A549 (cell line): ENCODE measurements around the gene ELOVL2. TPM values are rescaled to one million over a fixed set of nuclear protein-coding genes. Genes with fewer than 3 reads are reported as not detected.
"Not testable (repeated sequence)": the region's sequence is repeated elsewhere in the genome, so short reads cannot be mapped to it uniquely, and the experiment has no call there.

ENCODE experiments used
- ATAC-seq, 2 experiments: fragments of 200-7000 bp in 1 of 2; fragments of >200 bp in 1 of 2; cut with Nextera tagmentation in 1 of 2; cut with Tn5 transposase in 1 of 2; 3 replicates each; pipeline versions ENCODE4 v1.8.0 to v1.9.1; 2018 to 2020; ENCODE audit warnings: mild to moderate bottlenecking in 1 of 2, moderate library complexity in 1 of 2
- CTCF ChIA-PET: fragments of 300-600 bp; sonication (Branson Sonifier 250); formaldehyde crosslinking; extraction: SDS; loops from one replicate; lab custom pipeline; 2021; ENCODE audit warnings: antibody characterized with exemption, inconsistent platforms; lab: Yijun Ruan, JAX
- POLR2A ChIA-PET: fragments of 350-600 bp; formaldehyde crosslinking; extraction: SDS; loops from one replicate; lab custom pipeline; 2021; ENCODE audit warnings: antibody characterized with exemption, inconsistent platforms; lab: Yijun Ruan, JAX
- DNase-seq, 2 experiments: peaks; one replicate each; pipeline versions ENCODE4 v3.0.0 to v3.0.0-alpha.2; 2011 to 2016; ENCODE audit warnings: low read depth in 1 of 2, low spot score in 1 of 2
- FAIRE-seq: peaks from 2 replicates; lab custom pipeline; 2011; peaks lifted over from hg19 to GRCh38; lab: Jason Lieb, UNC
- H3K27ac ChIP-seq, 2 experiments: fragments of >200 bp; sonication (Bioruptor Twin); formaldehyde crosslinking; 3 replicates each; pipeline ENCODE4 v1.5.1; 2016 to 2017
- H3K4me1 ChIP-seq: fragments of >200 bp; sonication (Bioruptor Twin); formaldehyde crosslinking; 3 replicates; pipeline ENCODE4 v1.6.1; 2016
- H3K4me2 ChIP-seq: fragments of >200 bp; sonication (Bioruptor Twin); formaldehyde crosslinking; 3 replicates; pipeline ENCODE4 v1.6.1; 2016
- H3K4me3 ChIP-seq: fragments of >200 bp; sonication (Bioruptor Twin); formaldehyde crosslinking; 3 replicates; pipeline ENCODE4 v1.5.1; 2016
- H3K9me3 ChIP-seq: fragments of >200 bp; sonication (Bioruptor Twin); formaldehyde crosslinking; 3 replicates; pipeline ENCODE4 v1.6.1; 2016
- ATOH8 ChIP-seq: fragments of 250-450 bp; sonication (Bioruptor Pico); IDR thresholded peaks from 2 replicates; pipeline ENCODE4 v1.5.0; 2020; ENCODE audit warnings: low read depth, mild to moderate bottlenecking, moderate library complexity
- BHLHE40 ChIP-seq: IDR thresholded peaks from 2 replicates; pipeline ENCODE4 v1.6.1; 2012; ENCODE audit warnings: low read depth, low read length, inconsistent platforms
- CEBPB ChIP-seq, 2 experiments: fragments of >200 bp in 1 of 2; sonication (Bioruptor Twin) in 1 of 2; formaldehyde crosslinking in 1 of 2; IDR thresholded peaks; 2 replicates each; pipeline ENCODE4 v1.6.1; 2012 to 2016
- EHMT2 ChIP-seq: fragments of 200-600 bp; sonication (generic); IDR thresholded peaks from 2 replicates; pipeline ENCODE4 v1.6.1; 2016; ENCODE audit warnings: antibody characterized with exemption, low read depth, mild to moderate bottlenecking, moderate library complexity
- ELK1 ChIP-seq: fragments of 150-350 bp; IDR thresholded peaks from 2 replicates; pipeline ENCODE4 v1.6.1; 2014; ENCODE audit warnings: low read depth, mild to moderate bottlenecking, low read length
- FOSL2 ChIP-seq, 2 experiments: fragments of 450-650 bp in 1 of 2; fragments of >200 bp in 1 of 2; sonication (Bioruptor Twin) in 1 of 2; formaldehyde crosslinking; IDR thresholded peaks; 2 replicates each; pipeline versions ENCODE4 v1.5.0 to v1.6.1; 2016 to 2020; ENCODE audit warnings: mild to moderate bottlenecking in 1 of 2, moderate library complexity in 1 of 2
- HEYL ChIP-seq: fragments of 250-450 bp; sonication (Bioruptor Pico); IDR thresholded peaks from 2 replicates; pipeline ENCODE4 v1.8.0; 2021; ENCODE audit warnings: mild to moderate bottlenecking, moderate library complexity
- HMGXB4 ChIP-seq: fragments of 250-450 bp; sonication (Bioruptor Pico); IDR thresholded peaks from 2 replicates; pipeline ENCODE4 v1.5.0; 2021; ENCODE audit warnings: mild to moderate bottlenecking, moderate library complexity, borderline replicate concordance
- HOXA7 ChIP-seq: fragments of 250-450 bp; sonication (Bioruptor Pico); IDR thresholded peaks from 2 replicates; pipeline ENCODE4 v1.5.0; 2020; ENCODE audit warnings: mild to moderate bottlenecking, moderate library complexity
- HOXB5 ChIP-seq: fragments of 250-450 bp; sonication (Bioruptor Pico); IDR thresholded peaks from 2 replicates; pipeline ENCODE4 v1.5.0; 2020; ENCODE audit warnings: mild to moderate bottlenecking, moderate library complexity
- JUN ChIP-seq, 2 experiments: fragments of >200 bp; sonication (Bioruptor Twin); formaldehyde crosslinking; IDR thresholded peaks; 2 replicates in 1 of 2; 3 replicates in 1 of 2; pipeline ENCODE4 v1.6.1; 2016 to 2017
- JUNB ChIP-seq: fragments of >200 bp; sonication (Bioruptor Twin); formaldehyde crosslinking; IDR thresholded peaks from 2 replicates; pipeline ENCODE4 v1.6.1; 2016
- KDM1A ChIP-seq: fragments of 200-600 bp; sonication (generic); IDR thresholded peaks from 2 replicates; pipeline ENCODE4 v1.6.1; 2016; ENCODE audit warnings: low read depth, mild to moderate bottlenecking
- KDM5A ChIP-seq: fragments of 200-600 bp; sonication (generic); IDR thresholded peaks from 2 replicates; pipeline ENCODE4 v1.6.1; 2016; ENCODE audit warnings: antibody characterized with exemption, mild to moderate bottlenecking
- NR3C1 ChIP-seq: fragments of >200 bp; sonication (Bioruptor Twin); formaldehyde crosslinking; IDR thresholded peaks from 3 replicates; pipeline ENCODE4 v1.6.1; 2017
- PBX3 ChIP-seq: IDR thresholded peaks from 2 replicates; pipeline ENCODE4 v1.6.1; 2012
- PHF8 ChIP-seq: fragments of 200-600 bp; sonication (generic); IDR thresholded peaks from 2 replicates; pipeline ENCODE4 v1.6.1; 2016; ENCODE audit warnings: low read depth, mild to moderate bottlenecking, antibody characterized with exemption, moderate library complexity, borderline replicate concordance
- POLR2A ChIP-seq: IDR thresholded peaks from 2 replicates; pipeline ENCODE4 v1.6.1; 2012; ENCODE audit warnings: mild to moderate bottlenecking, low read length
- RAD21 ChIP-seq, 2 experiments: fragments of >200 bp in 1 of 2; sonication (Bioruptor Twin) in 1 of 2; formaldehyde crosslinking in 1 of 2; IDR thresholded peaks in 1 of 2; conservative IDR thresholded peaks in 1 of 2; 2 replicates in 1 of 2; 3 replicates in 1 of 2; pipeline ENCODE4 v1.6.1; 2012 to 2018; ENCODE audit warnings: inconsistent platforms in 1 of 2
- RARB ChIP-seq: fragments of 250-450 bp; sonication (Bioruptor Pico); IDR thresholded peaks from 2 replicates; pipeline ENCODE4 v1.8.0; 2021; ENCODE audit warnings: mild to moderate bottlenecking, moderate library complexity
- REST ChIP-seq: fragments of 200-600 bp; sonication (generic); IDR thresholded peaks from 2 replicates; pipeline ENCODE4 v1.6.1; 2016; ENCODE audit warnings: antibody characterized with exemption, mild to moderate bottlenecking, moderate library complexity
- SREBF2 ChIP-seq: fragments of 450-650 bp; IDR thresholded peaks from 2 replicates; pipeline ENCODE4 v1.6.1; 2014; ENCODE audit warnings: mild to moderate bottlenecking, moderate library complexity
- ZC3H11A ChIP-seq: fragments of 450-650 bp; IDR thresholded peaks from 2 replicates; pipeline ENCODE4 v1.6.1; 2014; ENCODE audit warnings: antibody characterized with exemption, mild to moderate bottlenecking
- ZSCAN20 ChIP-seq: fragments of 250-450 bp; sonication (Bioruptor Pico); IDR thresholded peaks from 2 replicates; pipeline ENCODE4 v1.8.0; 2022; ENCODE audit warnings: mild to moderate bottlenecking, moderate library complexity
- WGBS: methylation state at CpG from one replicate; pipeline ENCODE4 v1.1.6; 2017; ENCODE audit errors: missing lambda C conversion rate; 5-methylcytosine and 5-hydroxymethylcytosine counted together
- polyA plus RNA-seq, 4 experiments: library from polyadenylated mRNA; depleted of rRNA in 3 of 4; stranded (reverse); fragments of >200 nt; fragmentation: RNase III in 1 of 4; extraction: RNeasy Plus Mini Kit Qiagen cat#74134 plus additional on column Dnase treatment in 1 of 4; gene quantifications; 2 replicates in 3 of 4; 3 replicates in 1 of 4; pipeline ENCODE4 v1.2.3, GENCODE V29; 2011 to 2017

ELOVL2 gene
- polyA plus RNA-seq, 2 of the 4 experiments (the other 2 are of a cell fraction), result 12.4 to 15.5 TPM

- 95% methylated on average over 2 of the region's 2 CpGs for WGBS
Measured at GRCh38 chr6:10991115-10991514, 53.0 kb downstream of the ELOVL2 start.

GRCh38 chr6:10989587-10989986 lies 54.5 kb downstream of the ELOVL2 start:
- ChIA-PET POLR2A (no interaction called here), CTCF (no interaction called here)
- ATAC-seq, result no peak
- Histone ChIP-seq H3K9me3 (no peaks in the 10 kb centered on the region), H3K4me3 (no peak overlapping the region), H3K4me1 (no peaks in the 10 kb centered on the region), H3K4me2 (no peak overlapping the region), H3K27ac (no peak overlapping the region)
- TF ChIP-seq BHLHE40 (no peak), RAD21 (conservative IDR thresholded peaks at IDR 0.05 in 1 of 2, IDR thresholded peaks at IDR 0.05 in 1 of 2) (no peak), RARB (CRISPR knock-in tag) (no peak), HEYL (no peak), KDM1A (no peak), NR3C1 (no peak), PBX3 (no peak), REST (no peak), JUNB (no peak), ZSCAN20 (no peak), KDM5A (no peak), JUN (IDR thresholded peaks at IDR 0.05) (no peak), ZC3H11A (no peak), HMGXB4 (CRISPR knock-in tag) (no peak), HOXA7 (CRISPR knock-in tag) (no peak), SREBF2 (no peak), EHMT2 (no peak), HOXB5 (CRISPR knock-in tag) (no peak)
- no peak for DNase-seq
- FAIRE-seq, result no peak
- WGBS, result 94% methylated on average over 15 of the region's 15 CpGs

More at GRCh38 chr6:10991115-10991514, 53.0 kb downstream of the ELOVL2 start:
- ATAC-seq, result no peak
- POLR2A ChIA-PET, result interaction anchor here (0.7 kb wide), 1 partner anchor 20 kb away, joined by 6 read pairs; no protein-coding TSS in a partner anchor
- no peak for DNase-seq
- no peak for FAIRE-seq
- CTCF ChIA-PET, result interaction anchor here (0.6 to 1.4 kb wide), 3 partner anchors 40 to 135 kb away, joined by 4 to 5 read pairs (median 4); partner anchors contain the start of gene ELOVL2
- H3K27ac ChIP-seq, result no peak overlapping the region
- no peaks in the 10 kb centered on the region for H3K9me3 ChIP-seq
- no peaks in the 10 kb centered on the region for H3K4me1 ChIP-seq
- no peak overlapping the region for H3K4me2 ChIP-seq
- H3K4me3 ChIP-seq, result no peak overlapping the region
- TF ChIP-seq FOSL2 (IDR thresholded peaks at IDR 0.05) (no peak), FOSL2 (CRISPR knock-in tag; IDR thresholded peaks at IDR 0.05) (no peak), NR3C1 (no peak), ELK1 (no peak), HEYL (no peak), RAD21 (conservative IDR thresholded peaks at IDR 0.05 in 1 of 2, IDR thresholded peaks at IDR 0.05 in 1 of 2) (no peak), PHF8 (no peak), HOXA7 (CRISPR knock-in tag) (no peak), CEBPB (IDR thresholded peaks at IDR 0.05) (no peak), PBX3 (no peak), ATOH8 (CRISPR knock-in tag) (no peak), BHLHE40 (no peak), POLR2A (no peak)

GRCh38 chr6:10984959-10985358 lies 59.1 kb downstream of the ELOVL2 start:
- H3K4me2 ChIP-seq, POLR2A ChIA-PET, DNase-seq, H3K4me3 ChIP-seq, ATAC-seq, H3K4me1 ChIP-seq, H3K9me3 ChIP-seq, H3K27ac ChIP-seq, CTCF ChIA-PET, FAIRE-seq: not testable (repeated sequence)
- 55% methylated on average over 2 of the region's 2 CpGs for WGBS
